ENCODE results near the gene FGFR3. TPM values are rescaled to one million over a fixed set of nuclear protein-coding genes. Genes with fewer than 3 reads are reported as not detected.
A peak's percentile ranks its signal among the peaks of the same experiment; 100 is the strongest.
"Not testable (repeated sequence)": the region's sequence is repeated elsewhere in the genome, so short reads cannot be mapped to it uniquely, and the experiment has no call there.

Gene FGFR3
- total RNA-seq, 1 donor from 2014 or later: 2.9 TPM

DNA sequence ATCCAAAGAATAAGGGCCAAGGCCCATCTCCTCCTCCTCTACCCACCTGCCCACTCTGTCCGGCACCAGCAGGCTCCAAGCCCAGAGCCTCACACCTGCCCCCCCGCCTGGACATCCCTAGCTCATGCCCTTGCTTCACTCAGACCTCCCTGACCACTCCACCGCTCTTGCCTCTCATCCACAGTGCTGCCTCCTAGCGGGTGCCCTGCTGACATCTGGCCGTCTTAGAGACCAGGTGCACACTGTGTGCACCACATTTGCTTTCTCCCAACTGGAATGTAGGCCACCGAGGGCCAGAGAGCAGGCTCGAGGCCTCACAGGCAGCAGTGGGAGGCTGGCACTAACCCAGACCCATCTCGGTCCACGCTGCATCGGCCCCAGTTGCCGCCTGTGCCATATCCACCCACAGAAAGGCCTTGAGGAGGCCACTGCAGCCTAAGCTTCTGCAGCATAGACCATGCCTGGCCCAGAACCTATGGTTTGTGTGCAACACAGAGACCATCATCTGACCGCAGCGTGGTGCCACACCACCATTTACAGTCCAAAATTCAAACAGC lies 49.3 kb downstream of the FGFR3 start:
- ATAC-seq (ENCODE audit: poor library complexity) (peak; percentile 10), DNase-seq (no peak)
- intact Hi-C loops (cut with DNase I): loop anchor here (10.0 kb wide), 1 partner anchor 52 kb away; no protein-coding TSS in a partner anchor

DNA sequence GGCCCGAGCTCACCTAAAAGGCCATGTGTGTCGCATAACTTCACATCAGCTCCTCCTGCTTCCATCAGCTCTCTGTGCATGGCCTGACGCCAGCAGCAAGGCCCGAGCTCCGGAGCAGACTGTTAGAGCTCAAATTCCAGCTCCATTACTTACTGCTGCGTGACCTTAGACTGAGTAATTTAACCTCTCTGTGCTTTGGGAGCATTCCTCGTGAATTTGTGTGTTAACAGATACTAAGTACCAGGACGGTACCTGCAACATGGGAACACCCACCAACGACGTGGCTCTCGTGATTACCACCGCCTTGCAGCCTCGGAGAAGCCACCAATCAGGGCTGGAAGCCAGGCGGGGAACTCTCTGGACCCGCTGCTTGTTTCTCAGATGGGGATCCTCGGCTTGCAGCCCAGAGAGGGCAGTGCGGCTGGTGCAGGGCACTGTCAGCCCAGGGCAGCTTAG lies 49.9 kb downstream of the FGFR3 start:
- peak; percentile 75 for ATAC-seq (ENCODE audit: poor library complexity)

DNA sequence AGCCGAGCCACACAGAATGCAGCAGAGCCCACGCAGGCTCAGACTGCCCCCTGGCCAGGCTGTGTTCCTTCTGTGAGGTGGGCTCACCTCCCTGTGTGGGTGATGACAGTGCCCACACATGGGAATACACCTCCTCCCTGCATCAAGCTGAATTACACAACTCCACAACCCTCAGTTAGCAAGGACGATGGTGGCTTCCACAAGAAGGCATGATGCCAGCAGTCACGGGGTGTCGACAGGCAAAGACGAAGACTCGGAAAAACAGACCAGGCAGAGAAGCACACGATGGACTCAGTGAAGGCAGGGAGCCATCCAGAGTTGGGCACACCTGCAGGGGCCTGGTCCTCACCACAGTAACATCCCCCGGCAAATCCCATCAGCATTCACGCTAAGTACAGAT lies 50.8 kb downstream of the FGFR3 start:
- ATAC-seq (ENCODE audit: poor library complexity): peak; percentile 90
- peak; percentile 74 for DNase-seq
- intact Hi-C loops (cut with DNase I): loop anchor here (10.0 kb wide), 1 partner anchor 51 kb away; no protein-coding TSS in a partner anchor

More for the DNA sequence above, 49.9 kb downstream of the FGFR3 start:
- DNase-seq: peak; percentile 62
- intact Hi-C loops (cut with DNase I): loop anchor here (10.0 kb wide), 1 partner anchor 52 kb away; no protein-coding TSS in a partner anchor

DNA sequence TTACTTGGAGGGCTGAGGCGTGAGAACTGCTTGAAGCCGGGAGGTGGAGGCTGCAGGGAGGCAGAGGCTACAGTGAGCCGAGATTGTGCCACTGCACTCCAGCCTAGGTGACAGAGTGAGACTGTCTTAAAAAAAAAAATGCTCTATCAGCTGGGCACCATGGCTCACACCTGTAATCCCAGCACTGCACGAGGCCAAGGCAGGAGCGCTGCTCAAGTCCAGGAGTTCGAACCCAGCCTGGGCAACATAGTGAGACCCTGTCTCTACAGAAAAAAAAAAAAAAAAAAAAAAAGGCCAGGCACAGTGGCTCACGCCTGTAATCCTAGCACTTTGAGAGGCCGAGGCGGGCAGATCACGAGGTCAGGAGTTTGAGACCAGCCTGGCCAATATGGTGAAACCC lies 51.5 kb downstream of the FGFR3 start:
- ATAC-seq (ENCODE audit: poor library complexity); DNase-seq: not testable (repeated sequence)
- intact Hi-C loops (cut with DNase I): loop anchor here (10.0 kb wide), 1 partner anchor 50 kb away; no protein-coding TSS in a partner anchor

DNA sequence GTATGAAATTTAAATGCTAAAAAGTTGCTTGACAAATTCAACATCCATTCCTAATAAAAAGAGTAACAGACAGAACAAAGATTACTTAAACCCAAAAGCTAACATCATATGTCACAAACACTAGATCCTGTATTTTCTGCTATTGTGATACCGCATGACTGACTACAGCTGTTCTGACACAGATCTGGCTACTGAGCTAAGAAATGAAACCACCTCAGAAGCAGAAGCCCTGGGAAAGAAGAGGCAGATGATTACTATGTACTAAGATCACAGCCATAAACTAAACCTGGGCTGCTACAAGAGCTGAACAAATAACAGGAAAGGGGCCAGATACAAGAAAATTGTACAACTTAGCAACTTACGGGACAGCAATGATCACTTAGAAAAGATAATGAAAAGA lies 53.5 kb downstream of the FGFR3 start:
- ATAC-seq (ENCODE audit: poor library complexity) (no peak), DNase-seq (no peak)
- intact Hi-C loops (cut with DNase I): loop anchor here (10.0 kb wide), 1 partner anchor 48 kb away; no protein-coding TSS in a partner anchor

DNA sequence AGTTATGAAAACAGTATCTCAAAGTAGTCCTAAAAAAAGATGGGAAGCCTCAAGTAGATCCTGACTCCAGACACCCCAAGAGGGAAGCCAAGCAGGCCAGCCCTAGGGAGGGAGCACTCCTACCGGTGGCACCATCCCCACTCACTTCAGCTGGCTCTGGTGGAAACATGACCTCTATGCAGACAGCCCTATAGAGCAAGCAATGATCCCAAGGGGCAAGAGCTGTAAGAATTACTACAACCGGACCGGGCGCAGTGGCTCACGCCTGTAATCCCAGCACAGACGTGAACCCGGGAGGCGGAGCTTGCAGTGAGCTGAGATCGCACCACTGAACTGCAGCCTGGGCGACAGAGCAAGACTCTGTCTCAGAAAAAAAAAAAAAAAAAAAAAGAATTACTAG lies 57.2 kb downstream of the FGFR3 start:
- no peak for ATAC-seq (ENCODE audit: poor library complexity)
- intact Hi-C loops (cut with DNase I): no loop called here
- no peak for DNase-seq

DNA sequence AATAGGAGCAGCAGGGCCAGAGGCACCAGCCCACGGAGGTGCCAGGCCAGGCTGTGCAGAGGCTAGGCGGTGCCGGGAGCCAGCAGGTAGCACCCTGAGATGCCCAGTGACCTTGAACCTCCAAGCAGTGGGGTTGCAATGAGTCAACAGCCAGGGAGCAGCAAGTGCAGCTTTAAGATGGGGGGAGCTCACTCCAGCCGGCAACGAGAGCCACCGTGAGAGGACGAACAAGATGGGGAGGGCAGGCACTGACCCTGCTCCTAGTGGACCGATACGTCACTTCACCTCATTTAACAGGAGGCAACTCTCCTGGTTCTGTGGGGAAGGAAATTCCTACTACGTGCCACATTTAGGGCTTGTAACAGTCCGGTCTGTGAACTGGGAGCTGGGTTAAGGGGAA lies 58.1 kb downstream of the FGFR3 start:
- intact Hi-C loops (cut with DNase I): no loop called here
- ATAC-seq (ENCODE audit: poor library complexity) (peak; percentile 9), DNase-seq (no peak)

DNA sequence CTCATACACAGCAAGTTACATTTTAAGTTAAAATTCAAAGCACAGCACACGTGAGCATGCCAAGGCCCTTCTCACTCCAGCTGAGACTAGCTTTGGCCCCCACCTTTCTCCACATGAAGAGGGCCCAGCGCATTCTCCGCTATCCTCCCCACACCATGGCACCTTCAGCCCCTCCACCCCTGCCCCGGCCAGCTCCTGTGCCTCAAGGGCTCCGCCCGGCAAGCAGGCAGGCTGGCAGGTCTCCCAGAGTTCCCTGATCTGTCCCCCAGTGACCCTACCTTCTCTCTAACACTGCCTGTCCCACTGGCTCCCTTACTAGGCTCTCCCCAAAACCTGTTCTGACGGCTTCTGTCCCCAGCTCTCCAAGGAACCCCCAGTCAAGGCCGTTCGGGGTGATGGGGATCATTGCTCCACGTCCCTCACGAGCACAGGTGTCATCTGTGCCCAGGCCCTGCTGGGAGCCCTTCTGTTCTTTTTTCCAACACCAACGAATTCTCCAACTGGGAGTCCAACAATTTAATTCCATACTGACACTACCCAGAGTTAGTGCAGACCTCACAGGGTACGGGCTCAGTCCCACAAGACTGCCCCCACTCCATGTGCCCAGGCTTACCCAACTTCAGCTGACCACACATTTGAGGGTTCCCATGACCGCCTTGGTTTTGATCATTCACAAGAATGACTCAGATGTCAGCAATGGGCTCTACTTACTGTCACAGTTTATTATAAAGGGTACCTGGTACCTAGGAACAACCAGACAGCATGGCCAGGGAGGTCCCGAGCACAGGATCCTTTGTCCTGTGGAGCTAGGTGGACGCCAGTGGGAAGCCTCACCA lies 58.7 kb downstream of the FGFR3 start:
- peak; percentile 42 for ATAC-seq (ENCODE audit: poor library complexity)
- peak; percentile 76 for DNase-seq
- intact Hi-C loops (cut with DNase I): no loop called here

DNA sequence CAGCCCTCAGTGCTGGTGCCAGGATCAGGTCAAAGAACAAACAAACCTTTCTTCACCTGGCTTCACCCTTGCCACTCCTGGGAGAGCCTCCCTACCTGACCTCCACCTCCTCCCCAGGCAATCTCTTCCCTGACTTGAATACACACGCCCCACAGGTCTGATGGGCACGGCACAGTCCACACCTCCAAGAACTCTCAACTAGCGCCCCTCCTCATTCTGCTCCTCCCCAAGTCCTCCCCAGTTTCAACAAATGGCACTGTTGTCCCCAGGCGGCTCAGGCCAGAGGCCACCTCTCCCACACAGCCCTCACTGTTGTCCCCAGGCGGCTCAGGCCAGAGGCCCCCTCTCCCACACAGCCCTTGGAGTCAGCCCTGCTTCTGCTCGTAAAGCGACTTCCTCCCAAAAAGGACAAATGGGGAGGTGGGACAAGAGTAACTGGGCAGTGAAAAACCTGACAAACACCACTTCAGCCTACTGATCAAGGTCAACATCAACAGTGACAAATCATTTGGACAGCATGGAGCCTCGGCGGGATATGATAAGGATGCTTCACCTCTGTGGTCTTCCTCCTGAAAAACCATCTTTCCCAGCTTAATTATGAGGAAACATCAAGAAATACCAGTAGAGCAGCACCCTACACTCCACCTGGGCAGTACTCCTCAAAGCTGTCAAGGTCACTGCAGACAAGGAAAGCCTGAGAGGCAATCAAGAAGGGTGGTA lies 60.0 kb downstream of the FGFR3 start:
- no peak for DNase-seq
- intact Hi-C loops (cut with DNase I): no loop called here
- ATAC-seq (ENCODE audit: poor library complexity): no peak

DNA sequence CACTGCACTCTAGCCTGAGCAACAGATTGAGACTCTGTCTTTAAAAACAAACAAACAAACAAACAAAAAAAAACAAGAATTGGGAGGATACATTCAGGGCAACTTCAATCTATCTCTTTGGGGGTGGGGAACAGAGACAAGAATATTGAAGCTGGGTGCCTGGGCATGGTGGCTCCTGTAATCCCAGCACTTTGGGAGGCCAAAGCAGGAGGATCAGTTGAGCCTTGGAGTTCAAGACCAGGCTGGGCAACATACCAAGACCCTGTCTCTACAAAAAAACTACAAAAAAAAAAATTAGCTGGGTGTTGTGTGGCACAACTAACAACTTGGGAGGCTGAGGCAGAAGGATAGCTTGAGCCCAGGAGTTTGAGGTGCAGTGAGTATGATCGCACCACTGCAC lies 61.7 kb downstream of the FGFR3 start:
- intact Hi-C loops (cut with DNase I): no loop called here

DNA sequence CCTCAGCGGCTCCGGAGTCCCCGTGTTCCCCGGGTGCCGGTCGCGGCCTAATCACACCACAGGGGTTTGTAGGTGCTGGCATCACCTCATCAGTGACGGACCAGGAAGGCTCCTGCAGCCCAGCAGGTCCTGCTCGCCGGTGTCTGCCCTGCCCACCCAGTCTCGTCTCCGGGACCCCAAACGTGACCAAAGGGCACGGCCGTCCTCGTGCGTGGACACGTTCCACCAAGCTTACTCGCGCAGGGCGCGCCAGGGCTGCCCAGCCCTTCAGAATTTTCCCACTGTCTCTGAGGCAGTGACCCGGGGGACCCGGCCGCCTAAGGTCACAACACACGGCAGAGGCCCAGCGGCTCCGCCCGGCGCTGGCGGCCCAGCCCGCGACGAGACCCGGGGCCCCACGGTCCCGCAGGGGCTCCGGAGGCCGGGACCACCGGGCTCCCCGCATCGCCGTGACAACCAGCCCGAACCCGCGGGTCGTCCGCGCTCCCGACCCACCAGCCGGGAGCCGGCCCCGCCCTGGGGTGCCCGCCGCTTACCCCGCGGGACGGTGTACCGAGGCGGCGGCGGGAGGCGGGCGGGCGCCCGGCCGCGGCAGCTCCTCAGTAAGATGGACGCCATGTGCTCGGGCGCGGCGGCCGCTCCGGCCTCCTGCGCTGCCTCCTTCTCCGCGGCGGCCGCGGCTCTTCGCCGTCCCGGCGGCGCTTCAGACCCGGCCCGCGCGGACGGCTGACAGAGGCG lies 62.4 kb downstream of the FGFR3 start:
- peak; percentile 13 for ATAC-seq (ENCODE audit: poor library complexity)

More for the DNA sequence above, 61.7 kb downstream of the FGFR3 start:
- DNase-seq (no peak), ATAC-seq (ENCODE audit: poor library complexity) (no peak)

DNA sequence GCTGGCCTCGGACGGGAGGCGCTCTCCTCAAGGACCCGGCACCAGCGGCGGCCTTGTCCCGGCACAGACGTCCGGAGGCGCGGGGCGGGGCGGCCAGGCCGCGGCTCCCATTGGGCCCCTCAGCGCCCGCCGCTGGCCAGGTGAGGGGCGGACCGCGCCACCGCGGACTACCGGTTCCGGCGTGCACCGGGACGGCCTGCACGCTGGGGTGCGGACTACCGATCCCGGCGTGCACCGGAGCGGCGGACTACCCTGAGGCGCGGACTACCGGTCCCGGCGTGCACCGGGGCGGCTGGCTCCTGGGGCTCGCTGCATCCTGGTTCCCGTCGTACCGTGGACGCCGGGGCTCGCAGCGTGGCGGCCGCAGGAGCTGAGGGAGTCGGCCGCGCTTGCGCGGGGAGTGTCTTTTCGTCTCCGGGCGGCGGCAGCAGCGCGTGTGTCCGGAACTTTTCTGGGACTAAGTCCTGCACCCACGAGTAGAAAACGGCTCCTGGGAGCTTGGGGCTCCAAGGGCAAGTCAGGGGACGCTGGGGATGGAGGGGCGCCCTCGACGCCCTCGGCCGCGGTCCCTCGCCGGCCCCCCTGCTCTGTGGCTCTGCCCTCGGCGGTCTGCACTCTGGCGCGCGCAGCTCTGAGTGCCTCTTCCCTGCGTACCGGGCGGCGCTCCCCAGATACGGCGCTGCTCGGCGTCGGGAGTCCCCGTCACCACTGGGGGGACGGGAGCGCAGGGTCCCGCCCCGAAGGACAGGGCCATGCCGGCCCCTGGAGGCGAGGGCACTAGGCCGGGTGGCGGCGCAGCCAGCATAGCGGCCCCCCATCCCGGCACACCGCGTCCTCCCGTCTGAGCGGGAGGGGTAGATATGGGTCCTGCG lies 63.2 kb downstream of the FGFR3 start, which contains the start of gene LETM1:
Gene LETM1, minus strand, starts transcription at position 86 of the 872 bp plus-strand sequence. CDS start 206 bp downstream, outside the sequence.
- ATAC-seq (ENCODE audit: poor library complexity) (peak; percentile 96), DNase-seq (peak; percentile 96)
- intact Hi-C loops (cut with DNase I): no loop called here

More for the DNA sequence above, 62.4 kb downstream of the FGFR3 start:
- peak; percentile 70 for DNase-seq
- intact Hi-C loops (cut with DNase I): no loop called here

DNA sequence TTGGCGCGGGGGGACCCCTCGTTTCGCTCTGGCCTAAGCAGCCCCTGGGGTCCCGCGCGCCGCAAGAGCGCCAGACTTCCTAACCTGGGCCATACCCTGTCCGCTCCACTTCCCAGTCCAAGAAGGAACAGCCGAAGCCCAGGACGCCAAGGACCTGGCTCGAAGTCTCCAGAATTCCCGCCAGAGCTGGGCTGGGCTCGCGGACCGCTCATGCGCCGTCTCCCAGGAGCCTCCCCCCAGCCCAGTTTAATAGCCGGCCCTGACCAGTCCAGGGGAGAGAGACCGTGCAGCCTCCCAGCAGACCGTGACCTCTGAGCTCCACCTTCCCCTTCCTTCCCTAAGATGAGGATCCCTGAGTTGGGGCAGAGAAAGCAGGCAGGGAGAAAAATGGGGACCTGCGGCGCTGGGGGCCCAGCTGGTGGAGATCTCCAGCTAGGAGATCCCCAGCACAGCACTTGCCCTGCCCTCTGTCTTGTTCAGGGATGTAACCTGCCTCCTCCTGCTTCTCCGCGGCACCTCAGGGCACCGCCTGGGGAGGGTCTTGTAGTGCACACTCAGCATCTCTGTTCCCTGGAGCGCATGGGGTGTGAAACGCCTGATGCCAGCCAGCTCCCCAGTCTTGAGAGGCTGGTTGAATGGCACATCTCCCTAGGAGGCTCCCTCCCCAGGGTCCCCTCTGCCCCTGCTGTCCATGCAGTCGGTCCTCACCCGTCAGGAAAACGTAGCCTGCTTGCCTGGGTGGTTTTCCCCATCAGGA lies 64.0 kb downstream of the FGFR3 start:
- intact Hi-C loops (cut with DNase I): no loop called here
- DNase-seq: peak; percentile 60
- peak; percentile 13 for ATAC-seq (ENCODE audit: poor library complexity)

DNA sequence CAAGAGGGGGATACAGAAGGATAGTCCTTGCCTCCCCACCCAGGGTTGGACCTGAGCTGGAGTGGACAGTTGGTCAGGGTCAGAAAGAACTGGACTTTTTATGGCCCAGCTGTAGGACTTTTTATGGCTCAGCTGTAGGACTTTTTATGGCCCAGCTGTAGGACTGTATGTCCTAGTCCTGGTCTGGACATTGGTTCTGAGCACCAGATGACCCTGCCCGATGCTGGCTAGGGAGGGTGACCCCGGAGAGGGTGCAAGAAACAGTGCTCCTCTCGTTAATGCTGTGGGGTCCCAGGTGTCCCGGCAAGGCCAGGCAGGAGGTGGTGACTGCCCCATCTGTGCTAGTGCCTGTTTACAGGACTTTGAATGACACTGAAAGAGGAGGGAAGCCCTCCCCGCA lies 64.8 kb downstream of the FGFR3 start:
- no peak for ATAC-seq (ENCODE audit: poor library complexity)
- DNase-seq: no peak
- intact Hi-C loops (cut with DNase I): no loop called here

Data from Right ventricle myocardium superior (tissue), 1 donor.